ENCODE measurements around the gene EGFR.
A peak's percentile ranks its signal among the peaks of the same experiment; 100 is the strongest.

DNA sequence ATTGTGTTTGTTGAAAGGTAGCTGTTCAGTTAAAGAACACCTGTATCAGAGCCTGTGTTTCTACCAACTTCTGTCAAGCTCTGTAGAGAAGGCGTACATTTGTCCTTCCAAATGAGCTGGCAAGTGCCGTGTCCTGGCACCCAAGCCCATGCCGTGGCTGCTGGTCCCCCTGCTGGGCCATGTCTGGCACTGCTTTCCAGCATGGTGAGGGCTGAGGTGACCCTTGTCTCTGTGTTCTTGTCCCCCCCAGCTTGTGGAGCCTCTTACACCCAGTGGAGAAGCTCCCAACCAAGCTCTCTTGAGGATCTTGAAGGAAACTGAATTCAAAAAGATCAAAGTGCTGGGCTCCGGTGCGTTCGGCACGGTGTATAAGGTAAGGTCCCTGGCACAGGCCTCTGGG, 154.9 kb downstream of the EGFR start:
- TF ChIP-seq CTCF (IDR thresholded peaks at IDR 0.05; ENCODE audit: low read depth, low read length) (0 out of 2 replicates have a peak, but pooled peaks have one; percentile 9), EZH2phosphoT487 (IDR thresholded peaks at IDR 0.05; ENCODE audit: low read depth) (no peak)
